GM12878 (cell line): Measurements from ENCODE around the gene SP110. TPM values are rescaled to one million over a fixed set of nuclear protein-coding genes. Genes with fewer than 3 reads are reported as not detected.

Source experiments
- ATAC-seq: fragments of 200-7000 bp; cut with Tn5 transposase; 3 replicates; pipeline ENCODE4 v1.9.1; 2020; ENCODE audit warnings: mild to moderate bottlenecking, moderate library complexity
- BruUV-seq: library from RNA; stranded (reverse); fragments of 400-500 nt; replicated peaks from 2 replicates; lab custom pipeline; 2021; lab: Mats Ljungman, UMichigan
- CTCF ChIA-PET: fragments of 300-600 bp; sonication (Branson Sonifier 250); formaldehyde crosslinking; extraction: SDS; loops from one replicate; lab custom pipeline; 2021; ENCODE audit warnings: inconsistent platforms; lab: Yijun Ruan, JAX
- POLR2A ChIA-PET: fragments of 350-600 bp; formaldehyde crosslinking; extraction: SDS; loops from one replicate; lab custom pipeline; 2021; ENCODE audit warnings: inconsistent platforms; lab: Charles Lee
- RAD21 ChIA-PET: fragments of 300-600 bp; sonication (Branson Sonifier 250); formaldehyde crosslinking; loops from one replicate; lab custom pipeline; 2023; ENCODE audit warnings: antibody characterized with exemption; ENCODE audit not compliant: unreplicated experiment; lab: Charles Lee
- SMC1A ChIA-PET: fragments of 300-600 bp; sonication (Branson Sonifier 250); formaldehyde crosslinking; loops from one replicate; lab custom pipeline; 2023; ENCODE audit not compliant: unreplicated experiment, uncharacterized antibody; lab: Charles Lee
- DNase-seq: peaks from one replicate; pipeline ENCODE4 v3.0.0-alpha.2; 2011; ENCODE audit warnings: low read depth, low spot score
- FAIRE-seq: peaks from 3 replicates; lab custom pipeline; 2011; peaks lifted over from hg19 to GRCh38; lab: Jason Lieb, UNC
- H2AFZ ChIP-seq: 2 replicates; pipeline ENCODE4 v1.6.0; 2011; ENCODE audit warnings: low read depth, low read length, control low read depth; ENCODE audit not compliant: control insufficient read depth
- H3K27ac ChIP-seq: 2 replicates; pipeline ENCODE4 v1.5.1; 2011; ENCODE audit warnings: control low read depth; ENCODE audit not compliant: control insufficient read depth, insufficient read depth
- H3K27me3 ChIP-seq, 2 experiments: replicated peaks in 1 of 2; 2 replicates each; pipeline versions ENCODE4 v1.6.0 to v1.6.1; 2011; ENCODE audit warnings: low read length in 1 of 2; ENCODE audit not compliant: control insufficient read depth in 2 of 2, insufficient read depth in 2 of 2
- H3K36me3 ChIP-seq, 2 experiments: 2 replicates each; pipeline ENCODE4 v1.5.1; 2011; ENCODE audit warnings: low read length in 1 of 2; ENCODE audit not compliant: control insufficient read depth in 2 of 2, insufficient read depth in 2 of 2
- H3K4me1 ChIP-seq: 2 replicates; pipeline ENCODE4 v1.6.1; 2011; ENCODE audit warnings: mild to moderate bottlenecking, low read length, moderate library complexity, mixed read lengths; ENCODE audit not compliant: control insufficient read depth, insufficient read depth
- H3K4me2 ChIP-seq: 2 replicates; pipeline ENCODE4 v1.6.0; 2011; ENCODE audit warnings: control low read depth; ENCODE audit not compliant: control insufficient read depth, insufficient read depth
- H3K4me3 ChIP-seq: fragments of 200-600 bp; sonication (generic); 2 replicates; pipeline ENCODE4 v1.5.1; 2016
- H3K79me2 ChIP-seq: 2 replicates; pipeline ENCODE4 v1.6.0; 2011; ENCODE audit warnings: low read length; ENCODE audit not compliant: control insufficient read depth, insufficient read depth
- H3K9ac ChIP-seq: 2 replicates; pipeline ENCODE4 v1.8.0; 2011; ENCODE audit warnings: low read length, control low read depth, mixed read lengths; ENCODE audit not compliant: control insufficient read depth, insufficient read depth
- H3K9me3 ChIP-seq: replicated peaks from 3 replicates; pipeline ENCODE4 v1.5.1; 2011; ENCODE audit warnings: mild to moderate bottlenecking, low read length; ENCODE audit not compliant: control insufficient read depth, insufficient read depth
- H4K20me1 ChIP-seq: 2 replicates; pipeline ENCODE4 v1.6.0; 2011; ENCODE audit not compliant: control insufficient read depth, insufficient read depth
- BHLHE40 ChIP-seq, 2 experiments: fragments of 450-650 bp in 1 of 2; IDR thresholded peaks; 2 replicates each; pipeline ENCODE4 v1.6.1; 2011 to 2017; ENCODE audit warnings: low read depth in 2 of 2, borderline replicate concordance in 1 of 2, improper control_type of control experiment in 1 of 2, low read length in 1 of 2, mild to moderate bottlenecking in 1 of 2
- CHD1 ChIP-seq: IDR thresholded peaks from 2 replicates; pipeline ENCODE4 v1.6.1; 2012; ENCODE audit warnings: low read depth, low read length, improper control_type of control experiment
- E2F8 ChIP-seq: fragments of 450-650 bp; IDR thresholded peaks from 2 replicates; pipeline ENCODE4 v1.6.1; 2018; ENCODE audit warnings: mild to moderate bottlenecking, low read depth, moderate library complexity; ENCODE audit not compliant: partially characterized antibody
- KDM1A ChIP-seq: fragments of 200-600 bp; sonication (generic); IDR thresholded peaks from 2 replicates; pipeline ENCODE4 v1.6.1; 2016; ENCODE audit warnings: borderline replicate concordance
- MTA3 ChIP-seq: IDR thresholded peaks from 2 replicates; pipeline ENCODE4 v1.6.1; 2012; ENCODE audit warnings: low read length, inconsistent platforms, borderline replicate concordance
- PAX8 ChIP-seq: fragments of 450-650 bp; IDR thresholded peaks from 2 replicates; pipeline ENCODE4 v1.6.1; 2017; ENCODE audit warnings: mild to moderate bottlenecking, moderate library complexity
- PML ChIP-seq: IDR thresholded peaks from 2 replicates; pipeline ENCODE4 v1.6.1; 2012; ENCODE audit warnings: low read length, inconsistent platforms
- POLR2AphosphoS2 ChIP-seq: IDR thresholded peaks from 2 replicates; pipeline ENCODE4 v1.6.1; 2011; ENCODE audit warnings: low read depth, mild to moderate bottlenecking, low read length, improper control_type of control experiment, moderate library complexity
- RB1 ChIP-seq: fragments of 450-650 bp; formaldehyde crosslinking; IDR thresholded peaks from 2 replicates; pipeline ENCODE4 v1.6.1; 2017; ENCODE audit warnings: mild to moderate bottlenecking, borderline replicate concordance
- SIX5 ChIP-seq: IDR thresholded peaks from 2 replicates; pipeline ENCODE4 v1.6.1; 2011; ENCODE audit warnings: mild to moderate bottlenecking, low read depth, low read length, moderate library complexity; ENCODE audit not compliant: severe bottlenecking
- STAT1 ChIP-seq: fragments of 450-650 bp; conservative IDR thresholded peaks from 2 replicates; pipeline ENCODE4 v1.6.1; 2014; ENCODE audit warnings: antibody characterized with exemption, mild to moderate bottlenecking
- STAT3 ChIP-seq: IDR thresholded peaks from 2 replicates; pipeline ENCODE4 v1.6.1; 2011; ENCODE audit warnings: low read depth, low read length, improper control_type of control experiment
- SUPT20H ChIP-seq: IDR thresholded peaks from 2 replicates; pipeline ENCODE4 v1.6.1; 2011; ENCODE audit warnings: low read depth, mild to moderate bottlenecking, low read length, moderate library complexity, borderline replicate concordance; ENCODE audit not compliant: control insufficient read depth
- ZBTB33 ChIP-seq: fragments of 450-650 bp; IDR thresholded peaks from 2 replicates; pipeline ENCODE4 v1.6.1; 2017; ENCODE audit warnings: mild to moderate bottlenecking
- ZNF217 ChIP-seq: fragments of 450-650 bp; IDR thresholded peaks from 2 replicates; pipeline ENCODE4 v1.6.1; 2017; ENCODE audit warnings: antibody characterized with exemption, mild to moderate bottlenecking
- WGBS: methylation state at CpG from one replicate; pipeline ENCODE4 v1.1.6; 2016; ENCODE audit warnings: low lambda C conversion rate; ENCODE audit not compliant: insufficient replicate concordance, insufficient coverage; ENCODE audit errors: missing lambda C conversion rate; 5-methylcytosine and 5-hydroxymethylcytosine counted together
- in situ Hi-C: fragments of 300-500 bp; cut with MboI; formaldehyde crosslinking; loops from 9 replicates; pipeline ENCODE4 v1.14.3; 2018; ENCODE audit warnings: mixed read lengths
- intact Hi-C: fragments of 100-400 bp; cut with micrococcal nuclease; formaldehyde crosslinking; loops from one replicate; pipeline ENCODE4 v1.14.2; 2022; ENCODE audit not compliant: unreplicated experiment
- polyA plus RNA-seq, 11 experiments: library from polyadenylated mRNA; depleted of rRNA in 4 of 11; unstranded in 6 of 11; stranded (reverse) in 5 of 11; fragments of >200 nt; fragmentation: Nextera tagmentation in 4 of 11; fragmentation: Illumina TruSeq in 1 of 11; extraction: Ambion mirVana in 4 of 11; extraction: Trizol in 1 of 11; gene quantifications; 1 replicate in 1 of 11; 2 replicates in 10 of 11; pipeline versions ENCODE4 v1.2.1 to v1.2.3, GENCODE V29; 2011 to 2016; ENCODE audit warnings: inconsistent platforms in 2 of 11, missing spikeins in 2 of 11, low read depth in 1 of 11
- total RNA-seq, 4 experiments: library from RNA; depleted of rRNA in 3 of 4; stranded (reverse); fragments of >200 nt in 3 of 4; fragmentation: Illumina TruSeq in 1 of 4; extraction: Trizol in 1 of 4; gene quantifications; 2 replicates each; pipeline versions ENCODE4 v1.2.1 to v1.2.3, GENCODE V29; 2013 to 2021
- TF ChIP-seq, protein P1 (sequence below): fragments of 450-650 bp; IDR thresholded peaks from 2 replicates; pipeline ENCODE4 v1.6.1; 2017; ENCODE audit warnings: mild to moderate bottlenecking, moderate library complexity

SP110 gene
- total and polyA plus RNA-seq, 10 of the 15 experiments (the other 5 are each of a cell fraction or from before 2014, with no cell fraction given) = 81.2 to 149 (median 100) TPM

DNA sequence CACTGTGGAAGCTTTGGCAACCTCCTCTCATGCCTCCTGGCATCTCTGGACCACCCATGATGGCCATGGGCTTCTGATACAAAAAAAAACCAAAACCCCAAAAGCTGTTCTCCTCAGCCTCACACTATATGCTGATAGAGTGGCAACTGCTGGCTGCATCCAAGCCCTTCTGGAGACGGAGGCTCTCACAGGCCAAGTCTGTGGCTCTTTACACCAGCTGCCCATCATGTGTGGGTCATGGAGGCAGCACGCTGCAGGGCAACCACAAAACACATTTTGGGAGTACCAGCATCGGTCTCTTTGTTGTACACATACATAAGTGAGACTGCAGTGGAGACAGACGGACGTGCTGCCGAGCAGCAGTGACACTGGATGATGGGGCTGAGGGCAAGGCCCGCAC is 45.3 kb downstream of the SP110 start (continued):
- TF ChIP-seq SIX5 = no peak

DNA sequence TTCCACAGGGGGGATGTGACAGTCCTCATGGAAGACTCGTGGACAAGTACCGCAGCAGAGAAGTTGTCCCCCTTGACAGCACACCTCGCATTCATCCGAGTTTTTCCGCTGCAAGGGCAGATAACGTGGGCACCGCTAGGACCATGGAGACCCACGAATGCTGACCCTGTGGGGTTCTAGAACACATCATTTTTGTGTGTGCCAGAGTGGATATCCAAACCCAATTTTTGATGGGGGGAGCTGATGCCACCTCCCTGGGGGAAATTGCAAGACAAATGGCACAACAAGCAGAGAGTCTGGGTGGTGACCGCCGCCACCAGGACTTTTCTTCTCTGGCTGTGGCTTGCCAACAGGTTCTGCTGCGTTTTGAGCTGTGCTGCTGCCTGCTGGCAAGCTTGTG is 46.9 kb downstream of the SP110 start:
- no peak overlapping the region for H3K27ac ChIP-seq
- in situ Hi-C loops (loop anchor here (25.0 kb wide), 1 partner anchor 386 kb away; no protein-coding TSS in a partner anchor), intact Hi-C loops (no loop called here)
- no peak overlapping the region for H3K4me3 ChIP-seq
- TF ChIP-seq E2F8 (no peak), STAT3 (no peak), RB1 (no peak), MTA3 (no peak), PML (no peak), ZBTB33 (no peak), CHD1 (no peak), STAT1 (no peak), ZNF217 (no peak), PAX8 (no peak), KDM1A (no peak), BHLHE40 (IDR thresholded peaks at IDR 0.05; ENCODE audit: borderline replicate concordance in 1 of 2, low read depth in 2 of 2, low read length in 1 of 2) (no peak), POLR2AphosphoS2 (no peak), SUPT20H (no peak)
- TF ChIP-seq, protein P1, sequence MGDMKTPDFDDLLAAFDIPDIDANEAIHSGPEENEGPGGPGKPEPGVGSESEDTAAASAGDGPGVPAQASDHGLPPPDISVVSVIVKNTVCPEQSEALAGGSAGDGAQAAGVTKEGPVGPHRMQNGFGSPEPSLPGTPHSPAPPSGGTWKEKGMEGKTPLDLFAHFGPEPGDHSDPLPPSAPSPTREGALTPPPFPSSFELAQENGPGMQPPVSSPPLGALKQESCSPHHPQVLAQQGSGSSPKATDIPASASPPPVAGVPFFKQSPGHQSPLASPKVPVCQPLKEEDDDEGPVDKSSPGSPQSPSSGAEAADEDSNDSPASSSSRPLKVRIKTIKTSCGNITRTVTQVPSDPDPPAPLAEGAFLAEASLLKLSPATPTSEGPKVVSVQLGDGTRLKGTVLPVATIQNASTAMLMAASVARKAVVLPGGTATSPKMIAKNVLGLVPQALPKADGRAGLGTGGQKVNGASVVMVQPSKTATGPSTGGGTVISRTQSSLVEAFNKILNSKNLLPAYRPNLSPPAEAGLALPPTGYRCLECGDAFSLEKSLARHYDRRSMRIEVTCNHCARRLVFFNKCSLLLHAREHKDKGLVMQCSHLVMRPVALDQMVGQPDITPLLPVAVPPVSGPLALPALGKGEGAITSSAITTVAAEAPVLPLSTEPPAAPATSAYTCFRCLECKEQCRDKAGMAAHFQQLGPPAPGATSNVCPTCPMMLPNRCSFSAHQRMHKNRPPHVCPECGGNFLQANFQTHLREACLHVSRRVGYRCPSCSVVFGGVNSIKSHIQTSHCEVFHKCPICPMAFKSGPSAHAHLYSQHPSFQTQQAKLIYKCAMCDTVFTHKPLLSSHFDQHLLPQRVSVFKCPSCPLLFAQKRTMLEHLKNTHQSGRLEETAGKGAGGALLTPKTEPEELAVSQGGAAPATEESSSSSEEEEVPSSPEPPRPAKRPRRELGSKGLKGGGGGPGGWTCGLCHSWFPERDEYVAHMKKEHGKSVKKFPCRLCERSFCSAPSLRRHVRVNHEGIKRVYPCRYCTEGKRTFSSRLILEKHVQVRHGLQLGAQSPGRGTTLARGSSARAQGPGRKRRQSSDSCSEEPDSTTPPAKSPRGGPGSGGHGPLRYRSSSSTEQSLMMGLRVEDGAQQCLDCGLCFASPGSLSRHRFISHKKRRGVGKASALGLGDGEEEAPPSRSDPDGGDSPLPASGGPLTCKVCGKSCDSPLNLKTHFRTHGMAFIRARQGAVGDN = no peak
- ATAC-seq (no peak), DNase-seq (no peak), FAIRE-seq (no peak)
- no peaks in the 10 kb centered on the region for H3K4me1 ChIP-seq
- no TSS peak for BruUV-seq
- SMC1A ChIA-PET = no interaction called here
- H3K9me3 ChIP-seq = no peaks in the 10 kb centered on the region
- POLR2A ChIA-PET = no interaction called here
- WGBS = 94% methylated on average over 11 of the region's 11 CpGs
- no peak overlapping the region for H2AFZ ChIP-seq
- H3K9ac ChIP-seq = no peak overlapping the region
- no peaks in the 10 kb centered on the region for H3K79me2 ChIP-seq
- H3K4me2 ChIP-seq = no peak overlapping the region
- peaks cover 18 to 37% of the 10 kb centered on the region in 2 experiments for H3K36me3 ChIP-seq
- CTCF ChIA-PET = no interaction called here
- RAD21 ChIA-PET = no interaction called here
- H3K27me3 ChIP-seq = no peaks in the 10 kb centered on the region
- no peaks in the 10 kb centered on the region for H4K20me1 ChIP-seq
